HG02678 (cell line): ENCODE data around the gene PIK3R2.
"Not testable (repeated sequence)": the region's sequence is repeated elsewhere in the genome, so short reads cannot be mapped to it uniquely, and the experiment has no call there.

ENCODE experiments used
- ATAC-seq: cut with Tn5 transposase; IDR thresholded peaks from one replicate; pipeline ENCODE4 v1.9.1; 2021; ENCODE audit warnings: mild to moderate bottlenecking, moderate library complexity; ENCODE audit not compliant: unreplicated experiment

The PIK3R2 gene

GRCh38 chr19:18152817-18153555, at the start of gene PIK3R2:
Gene PIK3R2 (plus strand): TSS chr19:18153163. CDS start chr19:18155880, 2,717 bp downstream.
- peak; percentile 76 for ATAC-seq

- ATAC-seq = no peak
Observed at GRCh38 chr19:18104793-18105131, 48.2 kb upstream of the PIK3R2 start.

- ATAC-seq = not testable (repeated sequence)
Observed at GRCh38 chr19:18105259-18105658, 47.7 kb upstream of the PIK3R2 start.

GRCh38 chr19:18107235-18107634, 45.7 kb upstream of the PIK3R2 start:
- no peak for ATAC-seq

- no peak for ATAC-seq
Observed at GRCh38 chr19:18108897-18109296, 44.1 kb upstream of the PIK3R2 start.

GRCh38 chr19:18109341-18109732, 43.6 kb upstream of the PIK3R2 start:
- no peak for ATAC-seq

GRCh38 chr19:18109733-18110608, 43.0 kb upstream of the PIK3R2 start:
- ATAC-seq = no peak

- no peak for ATAC-seq
Observed at GRCh38 chr19:18110609-18111232, 42.2 kb upstream of the PIK3R2 start.

- no peak for ATAC-seq
Observed at GRCh38 chr19:18112989-18113478, 39.9 kb upstream of the PIK3R2 start.

- ATAC-seq = no peak
Observed at GRCh38 chr19:18113827-18114226, 39.1 kb upstream of the PIK3R2 start.

- no peak for ATAC-seq
Observed at GRCh38 chr19:18114483-18114882, 38.5 kb upstream of the PIK3R2 start.

GRCh38 chr19:18117364-18117691, 35.6 kb upstream of the PIK3R2 start:
- no peak for ATAC-seq

- ATAC-seq = peak; percentile 86
Observed at GRCh38 chr19:18117692-18118378, 35.1 kb upstream of the PIK3R2 start.

GRCh38 chr19:18118420-18119012, 34.4 kb upstream of the PIK3R2 start:
- ATAC-seq = no peak

GRCh38 chr19:18119013-18119716, 33.8 kb upstream of the PIK3R2 start:
- no peak for ATAC-seq

- ATAC-seq = no peak
Observed at GRCh38 chr19:18119717-18120105, 33.3 kb upstream of the PIK3R2 start.

GRCh38 chr19:18120127-18120526, 32.8 kb upstream of the PIK3R2 start:
- ATAC-seq = no peak

GRCh38 chr19:18121166-18121565, 31.8 kb upstream of the PIK3R2 start:
- no peak for ATAC-seq

- ATAC-seq = no peak
Observed at GRCh38 chr19:18122424-18122823, 30.5 kb upstream of the PIK3R2 start.
